GM21528 (cell line): ENCODE measurements around the gene PDE7B.
"Not testable (repeated sequence)": the region's sequence is repeated elsewhere in the genome, so short reads cannot be mapped to it uniquely, and the experiment has no call there.

Experiments
- ATAC-seq: cut with Tn5 transposase; IDR thresholded peaks from one replicate; pipeline ENCODE4 v1.9.1; 2021; ENCODE audit warnings: mild to moderate bottlenecking, moderate library complexity; ENCODE audit not compliant: unreplicated experiment, low FRiP score

Gene PDE7B

GRCh38 chr6:136090929-136091328, 239.4 kb downstream of the PDE7B start:
- no peak for ATAC-seq

GRCh38 chr6:136092897-136093296, 241.4 kb downstream of the PDE7B start:
- ATAC-seq, result no peak

- no peak for ATAC-seq
Observed at GRCh38 chr6:136093835-136094234, 242.3 kb downstream of the PDE7B start.

- ATAC-seq, result no peak
Observed at GRCh38 chr6:136094812-136095211, 243.3 kb downstream of the PDE7B start.

GRCh38 chr6:136095986-136096385, 244.5 kb downstream of the PDE7B start:
- no peak for ATAC-seq

- no peak for ATAC-seq
Observed at GRCh38 chr6:136102991-136103688, 251.6 kb downstream of the PDE7B start.

- no peak for ATAC-seq
Observed at GRCh38 chr6:136103763-136104311, 252.3 kb downstream of the PDE7B start.

- no peak for ATAC-seq
Observed at GRCh38 chr6:136104556-136104955, 253.1 kb downstream of the PDE7B start.

GRCh38 chr6:136105797-136106196, 254.3 kb downstream of the PDE7B start:
- ATAC-seq, result not testable (repeated sequence)

GRCh38 chr6:136108361-136108945, 257.0 kb downstream of the PDE7B start:
- no peak for ATAC-seq

GRCh38 chr6:136111831-136112230, 260.3 kb downstream of the PDE7B start:
- ATAC-seq, result no peak

GRCh38 chr6:136112262-136112661, 260.8 kb downstream of the PDE7B start:
- ATAC-seq, result no peak

- no peak for ATAC-seq
Observed at GRCh38 chr6:136113736-136114173, 262.3 kb downstream of the PDE7B start.

- no peak for ATAC-seq
Observed at GRCh38 chr6:136114661-136115060, 263.2 kb downstream of the PDE7B start.

GRCh38 chr6:136115941-136116340, 264.4 kb downstream of the PDE7B start:
- ATAC-seq, result no peak

GRCh38 chr6:136117081-136117480, 265.6 kb downstream of the PDE7B start:
- no peak for ATAC-seq

GRCh38 chr6:136118787-136119186, 267.3 kb downstream of the PDE7B start:
- no peak for ATAC-seq

- no peak for ATAC-seq
Observed at GRCh38 chr6:136123468-136123867, 272.0 kb downstream of the PDE7B start.

- no peak for ATAC-seq
Observed at GRCh38 chr6:136125585-136125984, 274.1 kb downstream of the PDE7B start.

- no peak for ATAC-seq
Observed at GRCh38 chr6:136127873-136128272, 276.4 kb downstream of the PDE7B start.

GRCh38 chr6:136129365-136129764, 277.9 kb downstream of the PDE7B start:
- no peak for ATAC-seq

- no peak for ATAC-seq
Observed at GRCh38 chr6:136134268-136134667, 282.8 kb downstream of the PDE7B start.
